CD4-positive, alpha-beta T cell (primary cell): Measurements from ENCODE around the gene SERPINB6. TPM values are rescaled to one million over a fixed set of nuclear protein-coding genes. Genes with fewer than 3 reads are reported as not detected.

Source experiments
- ATAC-seq: fragments of 200-7000 bp; cut with Tn5 transposase; one replicate; pipeline ENCODE4 v1.10.0; 2022; ENCODE audit warnings: mild to moderate bottlenecking; ENCODE audit not compliant: poor library complexity
- CTCF ChIA-PET: fragments of 350-600 bp; sonication (Branson Sonifier 250); formaldehyde crosslinking; loops from one replicate; lab custom pipeline; 2021; ENCODE audit warnings: antibody characterized with exemption, inconsistent platforms; lab: Charles Lee
- POLR2A ChIA-PET: fragments of 350-600 bp; sonication (Branson Sonifier 250); formaldehyde crosslinking; loops from one replicate; lab custom pipeline; 2021; ENCODE audit warnings: antibody characterized with exemption, inconsistent platforms; lab: Charles Lee
- DNase-seq, 14 experiments: peaks; one replicate each; pipeline ENCODE4 v3.0.0-alpha.2; 2013 to 2020; ENCODE audit warnings: mixed read lengths in 2 of 14
- H3K27ac ChIP-seq, 2 donors: one replicate each; pipeline versions ENCODE4 v1.5.1 to v1.7.0; 2013; ENCODE audit warnings: low read length in 2 of 2, low read depth in 1 of 2, mild to moderate bottlenecking in 1 of 2
- H3K27me3 ChIP-seq, 2 experiments: 1 replicate in 1 of 2; 2 replicates in 1 of 2; pipeline versions ENCODE4 v1.6.1 to v1.7.0; 2013; ENCODE audit warnings: low read length in 2 of 2, control low read depth in 1 of 2, mild to moderate bottlenecking in 1 of 2, moderate library complexity in 1 of 2; ENCODE audit not compliant: insufficient read depth in 2 of 2, control insufficient read depth in 1 of 2
- H3K36me3 ChIP-seq: one replicate; pipeline ENCODE4 v1.6.1; 2013; ENCODE audit warnings: low read length, control low read depth; ENCODE audit not compliant: insufficient read depth
- H3K4me1 ChIP-seq: one replicate; pipeline ENCODE4 v1.6.1; 2013; ENCODE audit warnings: low read length, control low read depth; ENCODE audit not compliant: insufficient read depth
- H3K4me3 ChIP-seq: one replicate; pipeline ENCODE4 v1.5.1; 2013; ENCODE audit warnings: mild to moderate bottlenecking, low read length, moderate library complexity
- H3K9me3 ChIP-seq, 2 experiments: 1 replicate in 1 of 2; 2 replicates in 1 of 2; pipeline versions ENCODE4 v1.6.1 to v1.7.0; 2013; ENCODE audit warnings: low read length in 2 of 2, mild to moderate bottlenecking in 2 of 2, control low read depth in 1 of 2, moderate library complexity in 1 of 2; ENCODE audit not compliant: control insufficient read depth in 1 of 2, insufficient read depth in 1 of 2
- H3K27ac Mint-ChIP-seq: one replicate; pipeline ENCODE4 v1.8.0; 2020; ENCODE audit warnings: mixed read lengths
- H3K27me3 Mint-ChIP-seq: one replicate; pipeline ENCODE4 v1.8.0; 2021; ENCODE audit warnings: mixed read lengths
- H3K36me3 Mint-ChIP-seq: one replicate; pipeline ENCODE4 v1.8.0; 2021; ENCODE audit warnings: low read depth, mixed read lengths
- H3K4me1 Mint-ChIP-seq: one replicate; pipeline ENCODE4 v1.8.0; 2021; ENCODE audit warnings: low read depth, mixed read lengths
- H3K4me3 Mint-ChIP-seq: one replicate; pipeline ENCODE4 v1.8.0; 2020; ENCODE audit warnings: mild to moderate bottlenecking, mixed read lengths
- H3K9me3 Mint-ChIP-seq: one replicate; pipeline ENCODE4 v1.8.0; 2020; ENCODE audit warnings: mixed read lengths
- CTCF ChIP-seq: fragments of 200-600 bp; IDR thresholded peaks from one replicate; pipeline ENCODE4 v1.8.0; 2022; ENCODE audit warnings: antibody characterized with exemption, mild to moderate bottlenecking
- intact Hi-C, 2 experiments: fragments of 100-400 bp; cut with DNase I in 1 of 2; cut with micrococcal nuclease in 1 of 2; formaldehyde crosslinking; loops; one replicate each; pipeline versions ENCODE4 v1.15.1 to v1.9.0; 2023 to 2025; cut with DNase I, micrococcal nuclease
- polyA plus RNA-seq, 2 donors: library from polyadenylated mRNA; unstranded; fragments of 120-200 nt; gene quantifications; one replicate each; pipeline ENCODE4 v1.2.1, GENCODE V29; 2013
- total RNA-seq, 174 experiments: library from RNA in 2 of 174; stranded (reverse) in 2 of 174; gene quantifications; one replicate each; pipeline ENCODE4 v1.2.3 and lab custom pipeline; 2021 to 2026

The SERPINB6 gene
- total RNA-seq (10 to 100 TPM; 11.0 to 11.9 TPM), total RNA-seq (lab: John Stamatoyannopoulos, UW) (6.7 to 76.5 (median 30.8) reads per million in 172 experiments)
- 43.3 TPM for polyA plus RNA-seq (2013, experiment 1 of 2)
- 37.4 TPM for polyA plus RNA-seq (2013, experiment 2 of 2)

- DNase-seq (peak in 11 of 14 experiments; percentile 11 to 72 (median 31)), ATAC-seq (peak; percentile 65)
- ChIA-PET POLR2A (interaction anchor here (0.8 to 1.6 kb wide), 7 partner anchors 18 to 94 kb away, joined by 3 to 30 read pairs (median 4); no protein-coding TSS in a partner anchor), CTCF (interaction anchor here (1.2 to 1.6 kb wide), 3 partner anchors 9 to 18 kb away, joined by 3 to 6 read pairs (median 3); no protein-coding TSS in a partner anchor)
- H3K36me3 Mint-ChIP-seq = no peaks in the 10 kb centered on the region
- Histone ChIP-seq H3K4me1 (peaks cover 17% of the 10 kb centered on the region), H3K27me3 (peaks cover 0 to 4% of the 10 kb centered on the region in 2 experiments), H3K9me3 (no peaks in the 10 kb centered on the region), H3K4me3 (peak within 1 kb of the TSS; percentile 56), H3K27ac (peak within 1 kb of the TSS in 1 of 2 donors; percentile 14), H3K36me3 (no peaks in the 10 kb centered on the region)
- intact Hi-C loops = loop anchor here in 1 of 2 experiments (2.0 kb wide), 1 partner anchor 17 kb away; no protein-coding TSS in a partner anchor
- peak within 1 kb of the TSS; percentile 93 for H3K4me3 Mint-ChIP-seq
- peak within 1 kb of the TSS; percentile 84 for H3K27ac Mint-ChIP-seq
- H3K4me1 Mint-ChIP-seq = peaks cover 31% of the 10 kb centered on the region
- H3K27me3 Mint-ChIP-seq = peaks cover 26% of the 10 kb centered on the region
- no peak for TF ChIP-seq CTCF
- H3K9me3 Mint-ChIP-seq = no peaks in the 10 kb centered on the region
These were observed at the start of gene SERPINB6 for GRCh38 chr6:2971420-2972218. Gene SERPINB6, minus strand, starts transcription at chr6:2971567. Its CDS starts 12,235 bp downstream, at chr6:2959332.

DNA sequence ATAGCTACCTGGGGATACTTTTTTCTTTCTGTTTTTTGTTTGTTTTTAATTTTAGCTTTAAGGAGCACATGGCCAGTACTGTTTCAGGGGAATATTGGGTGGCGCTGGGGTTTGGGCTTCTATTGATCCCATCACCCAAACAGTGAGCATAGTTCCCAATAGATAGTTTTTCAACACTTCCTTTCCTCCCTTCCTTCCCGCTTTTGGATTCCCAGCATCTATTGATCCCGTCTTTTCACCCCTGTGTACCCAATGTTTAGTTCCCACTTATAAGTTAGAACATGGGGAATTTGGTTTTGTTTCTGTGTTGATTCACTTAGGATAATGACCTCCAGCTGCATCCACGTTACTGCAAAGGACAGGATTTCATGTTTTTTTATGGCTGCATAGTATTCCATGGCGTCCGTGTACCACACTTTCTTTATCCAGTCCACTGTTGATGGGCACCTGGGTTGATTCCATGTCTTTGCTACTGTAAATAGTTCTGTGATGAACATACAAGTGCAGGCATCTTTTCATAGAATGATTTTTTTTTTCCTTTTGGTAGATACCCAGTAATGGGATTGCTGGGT lies 48.5 kb upstream of the SERPINB6 start:
- peaks cover 0 to 4% of the 10 kb centered on the region in 2 experiments for H3K9me3 ChIP-seq
- H3K36me3 ChIP-seq = peaks cover 29% of the 10 kb centered on the region
- no peak for TF ChIP-seq CTCF
- POLR2A ChIA-PET = interaction anchor here (0.7 to 8.7 kb wide), 4 partner anchors 12 to 34 kb away, joined by 3 to 82 read pairs (median 4); partner anchors contain the start of gene NQO2
- Mint-ChIP-seq H3K9me3 (no peaks in the 10 kb centered on the region), H3K4me3 (no peak overlapping the region), H3K36me3 (peaks cover 54% of the 10 kb centered on the region), H3K27ac (peak overlapping the region; percentile 25), H3K27me3 (no peaks in the 10 kb centered on the region), H3K4me1 (peaks cover 20% of the 10 kb centered on the region)
- peaks cover 30% of the 10 kb centered on the region for H3K4me1 ChIP-seq
- no peak for ATAC-seq
- no peaks in the 10 kb centered on the region for H3K27me3 ChIP-seq
- DNase-seq = no peak
- CTCF ChIA-PET = interaction anchor here (0.7 to 1.3 kb wide), 3 partner anchors 10 to 18 kb away, joined by 3 read pairs; no protein-coding TSS in a partner anchor
- H3K27ac ChIP-seq = no peak overlapping the region
- no peak overlapping the region for H3K4me3 ChIP-seq
- intact Hi-C loops = no loop called here

DNA sequence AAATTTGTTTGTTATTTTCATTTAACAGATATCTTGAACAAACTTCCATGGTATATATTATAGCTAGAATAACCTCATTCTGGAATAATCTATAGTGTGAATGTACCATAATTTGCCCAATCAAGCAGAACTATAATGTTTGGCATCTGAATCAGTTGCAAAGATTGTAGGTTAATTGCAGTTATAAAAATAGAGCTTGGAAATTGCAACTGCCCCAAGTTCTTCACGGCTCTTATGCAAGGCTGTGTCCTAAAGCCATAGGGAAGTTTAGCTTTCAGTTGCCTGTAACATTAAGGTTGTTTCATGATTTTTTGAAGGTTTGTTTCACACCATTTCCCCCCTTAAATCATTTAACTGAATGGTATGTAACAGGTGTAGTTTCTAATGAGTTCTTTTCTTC lies 47.7 kb upstream of the SERPINB6 start:
- TF ChIP-seq CTCF = no peak
- Mint-ChIP-seq H3K27me3 (no peaks in the 10 kb centered on the region), H3K4me1 (peaks cover 15% of the 10 kb centered on the region), H3K9me3 (no peaks in the 10 kb centered on the region), H3K27ac (no peak overlapping the region), H3K36me3 (peaks cover 62% of the 10 kb centered on the region), H3K4me3 (no peak overlapping the region)
- POLR2A ChIA-PET = interaction anchor here (0.7 to 1.8 kb wide), 2 partner anchors 13 to 29 kb away, joined by 3 to 4 read pairs; no protein-coding TSS in a partner anchor
- peaks cover 36% of the 10 kb centered on the region for H3K36me3 ChIP-seq
- no peaks in the 10 kb centered on the region for H3K27me3 ChIP-seq
- H3K4me1 ChIP-seq = peaks cover 22% of the 10 kb centered on the region
- CTCF ChIA-PET = interaction anchor here (1.0 kb wide), 1 partner anchor 18 kb away, joined by 3 read pairs; no protein-coding TSS in a partner anchor
- peaks cover 0 to 4% of the 10 kb centered on the region in 2 experiments for H3K9me3 ChIP-seq
- ATAC-seq = no peak
- no peak for DNase-seq
- H3K27ac ChIP-seq = no peak overlapping the region
- H3K4me3 ChIP-seq = no peak overlapping the region
- intact Hi-C loops = no loop called here
